Kidney (tissue), 14 donors: ENCODE results near the gene PRKACA. TPM values are rescaled to one million over a fixed set of nuclear protein-coding genes. Genes with fewer than 3 reads are reported as not detected.

Experiments used
- DNase-seq, 5 donors: peaks; one replicate each; pipeline ENCODE4 v3.0.0-alpha.2; 2013 to 2020
- FAIRE-seq: peaks from 2 replicates; lab custom pipeline; 2012; peaks lifted over from hg19 to GRCh38; lab: Jason Lieb, UNC
- H3K27ac ChIP-seq, 2 donors: one replicate each; pipeline ENCODE4 v1.7.0; 2013; ENCODE audit warnings: low read depth in 2 of 2, low read length in 2 of 2, inconsistent platforms in 1 of 2
- H3K27me3 ChIP-seq: one replicate; pipeline ENCODE4 v1.7.1; 2013; ENCODE audit warnings: low read length, inconsistent platforms; ENCODE audit not compliant: control insufficient read depth, insufficient read depth
- H3K36me3 ChIP-seq, 3 donors: one replicate each; pipeline versions ENCODE4 v1.7.0 to v1.7.1; 2013; ENCODE audit warnings: low read length in 3 of 3, control low read depth in 1 of 3, inconsistent platforms in 1 of 3; ENCODE audit not compliant: insufficient read depth in 3 of 3, control insufficient read depth in 2 of 3
- H3K4me1 ChIP-seq, 3 donors: one replicate each; pipeline versions ENCODE4 v1.7.0 to v1.7.1; 2013; ENCODE audit warnings: low read length in 3 of 3, inconsistent platforms in 1 of 3, low read depth in 1 of 3; ENCODE audit not compliant: control insufficient read depth in 2 of 3, insufficient read depth in 2 of 3
- H3K4me3 ChIP-seq, 3 donors: one replicate each; pipeline versions ENCODE4 v1.7.0 to v1.8.1; 2013; ENCODE audit warnings: low read length in 3 of 3, control low read depth in 1 of 3, inconsistent platforms in 1 of 3
- H3K9ac ChIP-seq, 3 donors: one replicate each; pipeline versions ENCODE4 v1.7.0 to v1.7.1; 2013; ENCODE audit warnings: low read length in 3 of 3, control low read depth in 1 of 3, inconsistent platforms in 1 of 3
- H3K9me3 ChIP-seq, 3 donors: one replicate each; pipeline versions ENCODE4 v1.7.0 to v1.7.1; 2013; ENCODE audit warnings: low read length in 3 of 3, control low read depth in 1 of 3, inconsistent platforms in 1 of 3; ENCODE audit not compliant: control insufficient read depth in 2 of 3, insufficient read depth in 1 of 3
- CTCF ChIP-seq: IDR thresholded peaks from 3 replicates; pipeline ENCODE4 v1.5.1; 2012; ENCODE audit warnings: mild to moderate bottlenecking, moderate library complexity, borderline replicate concordance; ENCODE audit not compliant: insufficient read depth; ENCODE audit errors: extremely low read depth
- intact Hi-C: fragments of 100-400 bp; cut with DNase I; formaldehyde crosslinking; loops from one replicate; pipeline ENCODE4 v1.11.1; 2022
- polyA plus RNA-seq: library from polyadenylated mRNA; stranded (reverse); fragments of 350-450 nt; fragmentation: Illumina TruSeq; extraction: RNeasy Lipid Tissue Mini Kit (QIAGEN cat#74804); gene quantifications from one replicate; pipeline ENCODE4 v1.2.3, GENCODE V29; 2014; ENCODE audit warnings: low read depth, low replicate concordance; ENCODE audit not compliant: insufficient read depth
- total RNA-seq: library from RNA; stranded (reverse); fragmentation: NEBNext Ultra II Directional; extraction: Animal tissue kit (Norgen Biotek cat#: 25700); gene quantifications from one replicate; pipeline ENCODE4 v1.2.1, GENCODE V29; 2021
- donor health status: control.
- donor health status: control.
- donor health status: control.
- donor health status: control.
- donor health status: control.
- donor health status: DM: yes; HTN: yes; CAD: no.
- donor health status: Normal renal cell carcinoma (clear cell type).

Gene PRKACA
- total and polyA plus RNA-seq, 2 donors from 2014 or later = 51.4 to 92.3 TPM

- Histone ChIP-seq H3K36me3 (peaks cover 0 to 19% (median 7%) of the 10 kb centered on the region in 3 donors), H3K27ac (no peak overlapping the region), H3K4me3 (no peak overlapping the region), H3K27me3 (no peaks in the 10 kb centered on the region), H3K4me1 (peaks cover 0 to 11% (median 5%) of the 10 kb centered on the region in 3 donors), H3K9me3 (no peaks in the 10 kb centered on the region), H3K9ac (no peak overlapping the region)
- FAIRE-seq = no peak
- TF ChIP-seq CTCF = no peak
- intact Hi-C loops = no loop called here
- DNase-seq = no peak
Observed at GRCh38 chr19:14107581-14108461, 9.7 kb downstream of the PRKACA start.

- no peak overlapping the region for H3K4me3 ChIP-seq
- H3K4me1 ChIP-seq = peaks cover 0 to 4% (median 0%) of the 10 kb centered on the region in 3 donors
- intact Hi-C loops = no loop called here
- H3K9ac ChIP-seq = no peak overlapping the region
- H3K9me3 ChIP-seq = no peaks in the 10 kb centered on the region
- H3K27me3 ChIP-seq = no peaks in the 10 kb centered on the region
- FAIRE-seq (no peak), DNase-seq (no peak)
- H3K36me3 ChIP-seq = peaks cover 0 to 23% (median 13%) of the 10 kb centered on the region in 3 donors
- TF ChIP-seq CTCF = no peak
- H3K27ac ChIP-seq = no peak overlapping the region
Observed at GRCh38 chr19:14106840-14107239, 10.7 kb downstream of the PRKACA start.

GRCh38 chr19:14105680-14106079 lies 11.9 kb downstream of the PRKACA start:
- Histone ChIP-seq H3K27ac (no peak overlapping the region), H3K4me3 (no peak overlapping the region), H3K4me1 (peaks cover 0 to 2% (median 0%) of the 10 kb centered on the region in 3 donors), H3K9ac (no peak overlapping the region), H3K36me3 (peaks cover 0 to 29% (median 13%) of the 10 kb centered on the region in 3 donors), H3K27me3 (no peaks in the 10 kb centered on the region), H3K9me3 (no peaks in the 10 kb centered on the region)
- FAIRE-seq (no peak), DNase-seq (no peak)
- intact Hi-C loops = no loop called here
- TF ChIP-seq CTCF = no peak
